IMR-90 (cell line): Measurements from ENCODE around the gene ZNF512. TPM values are rescaled to one million over a fixed set of nuclear protein-coding genes. Genes with fewer than 3 reads are reported as not detected.
"Not testable (repeated sequence)": the region's sequence is repeated elsewhere in the genome, so short reads cannot be mapped to it uniquely, and the experiment has no call there.

Experiments used
- ATAC-seq: fragments of 200-7000 bp; cut with Tn5 transposase; 2 replicates; pipeline ENCODE4 v1.9.1; 2020; ENCODE audit warnings: low read depth, mild to moderate bottlenecking, moderate library complexity
- BruUV-seq: library from RNA; stranded (reverse); fragments of 400-500 nt; replicated peaks from 2 replicates; lab custom pipeline; 2021; lab: Mats Ljungman, UMichigan
- CTCF ChIA-PET: fragments of 300-600 bp; formaldehyde crosslinking; extraction: SDS; loops from one replicate; lab custom pipeline; 2021; ENCODE audit warnings: antibody characterized with exemption; lab: Yijun Ruan, JAX
- POLR2A ChIA-PET: fragments of 300-600 bp; sonication (Branson Sonifier 250); formaldehyde crosslinking; loops from one replicate; lab custom pipeline; 2022; ENCODE audit warnings: antibody characterized with exemption; ENCODE audit not compliant: unreplicated experiment; lab: Charles Lee
- DNase-seq: peaks from one replicate; pipeline ENCODE4 v3.0.0; 2013
- H2AFZ ChIP-seq: replicated peaks from 2 replicates; pipeline ENCODE3; 2013; ENCODE audit warnings: low read length, mild to moderate bottlenecking; ENCODE audit not compliant: poor library complexity
- H2AK5ac ChIP-seq: 2 replicates; pipeline ENCODE4 v1.6.1; 2013; ENCODE audit warnings: low read depth, low read length, inconsistent platforms
- H2AK9ac ChIP-seq: replicated peaks from 2 replicates; pipeline ENCODE3; 2013; ENCODE audit warnings: mild to moderate bottlenecking, low read depth, low read length, moderate library complexity; ENCODE audit not compliant: poor library complexity
- H2BK120ac ChIP-seq: 2 replicates; pipeline ENCODE4 v1.6.1; 2013; ENCODE audit warnings: low read depth, low read length, inconsistent platforms
- H2BK15ac ChIP-seq: 3 replicates; pipeline ENCODE4 v1.6.1; 2013; ENCODE audit warnings: low read depth, low read length, inconsistent platforms
- H2BK20ac ChIP-seq: 2 replicates; pipeline ENCODE4 v1.6.1; 2013; ENCODE audit warnings: low read depth, mild to moderate bottlenecking, inconsistent platforms, low read length, moderate library complexity
- H2BK5ac ChIP-seq: 2 replicates; pipeline ENCODE4 v1.6.1; 2013; ENCODE audit warnings: mild to moderate bottlenecking, low read depth, low read length, inconsistent platforms; ENCODE audit not compliant: poor library complexity, severe bottlenecking
- H3K14ac ChIP-seq: replicated peaks from 2 replicates; pipeline ENCODE4 v1.6.1; 2013; ENCODE audit warnings: low read depth, low read length, inconsistent platforms
- H3K18ac ChIP-seq: 2 replicates; pipeline ENCODE4 v1.6.1; 2013; ENCODE audit warnings: low read depth, low read length, control low read depth
- H3K23ac ChIP-seq: 2 replicates; pipeline ENCODE4 v1.6.1; 2013; ENCODE audit warnings: low read depth, low read length, inconsistent platforms
- H3K27ac ChIP-seq: 2 replicates; pipeline ENCODE4 v1.5.1; 2013; ENCODE audit warnings: mild to moderate bottlenecking, control low read depth, low read length; ENCODE audit not compliant: insufficient read depth
- H3K27me3 ChIP-seq: 2 replicates; pipeline ENCODE4 v1.6.1; 2013; ENCODE audit warnings: low read length; ENCODE audit not compliant: control insufficient read depth, insufficient read depth
- H3K36me3 ChIP-seq: 2 replicates; pipeline ENCODE4 v1.6.1; 2013; ENCODE audit warnings: low read length, mixed read lengths; ENCODE audit not compliant: control insufficient read depth, insufficient read depth
- H3K4ac ChIP-seq: 2 replicates; pipeline ENCODE4 v1.6.1; 2013; ENCODE audit warnings: low read depth, low read length, inconsistent platforms
- H3K4me1 ChIP-seq: 2 replicates; pipeline ENCODE4 v1.6.1; 2013; ENCODE audit warnings: low read length, mixed read lengths; ENCODE audit not compliant: control insufficient read depth, insufficient read depth
- H3K4me2 ChIP-seq: 2 replicates; pipeline ENCODE4 v1.6.1; 2013; ENCODE audit warnings: low read depth, mild to moderate bottlenecking, control low read depth, low read length, moderate library complexity
- H3K4me3 ChIP-seq: 2 replicates; pipeline ENCODE4 v1.5.1; 2013; ENCODE audit warnings: low read depth, mild to moderate bottlenecking, control low read depth, low read length, moderate library complexity; ENCODE audit not compliant: insufficient read depth
- H3K56ac ChIP-seq: 2 replicates; pipeline ENCODE4 v1.6.1; 2013; ENCODE audit warnings: low read length, inconsistent platforms; ENCODE audit not compliant: insufficient read depth; ENCODE audit errors: extremely low read depth
- H3K79me1 ChIP-seq, 2 experiments: 2 replicates each; pipeline ENCODE4 v1.6.1; 2013; ENCODE audit warnings: low read length in 2 of 2, inconsistent platforms in 1 of 2, low read depth in 1 of 2
- H3K9ac ChIP-seq: 2 replicates; pipeline ENCODE4 v1.6.1; 2013; ENCODE audit warnings: low read depth, low read length, control low read depth
- H3K9me1 ChIP-seq: 2 replicates; pipeline ENCODE4 v1.6.1; 2013; ENCODE audit warnings: low read length, inconsistent platforms; ENCODE audit not compliant: insufficient read depth
- H3K9me3 ChIP-seq: 2 replicates; pipeline ENCODE4 v1.6.1; 2013; ENCODE audit warnings: low read length; ENCODE audit not compliant: control insufficient read depth, insufficient read depth
- H4K20me1 ChIP-seq: 2 replicates; pipeline ENCODE4 v1.6.1; 2013; ENCODE audit warnings: low read length, inconsistent platforms; ENCODE audit not compliant: insufficient read depth
- H4K5ac ChIP-seq: 2 replicates; pipeline ENCODE4 v1.6.1; 2013; ENCODE audit warnings: mild to moderate bottlenecking, low read depth, low read length, control low read depth
- H4K8ac ChIP-seq, 2 experiments: 2 replicates each; pipeline ENCODE4 v1.6.1; 2013; ENCODE audit warnings: low read depth in 2 of 2, low read length in 2 of 2, control low read depth in 1 of 2, inconsistent platforms in 1 of 2
- H4K91ac ChIP-seq: 2 replicates; pipeline ENCODE4 v1.6.1; 2013; ENCODE audit warnings: low read depth, low read length, inconsistent platforms; ENCODE audit not compliant: insufficient read depth
- WGBS, 2 experiments: methylation state at CpG; one replicate each; pipeline versions ENCODE4 v1.1.5 to v1.1.7; 2013; ENCODE audit warnings: missing lambda C conversion rate in 2 of 2; ENCODE audit not compliant: insufficient read length in 1 of 2; ENCODE audit errors: extremely low coverage in 2 of 2; 5-methylcytosine and 5-hydroxymethylcytosine counted together
- dilution Hi-C: fragments of 300-500 bp; cut with HindIII; formaldehyde crosslinking; loops from one replicate; pipeline ENCODE4 v1.14.3; 2018; ENCODE audit warnings: low sequenced_read_pairs; ENCODE audit not compliant: unreplicated experiment
- in situ Hi-C: fragments of 300-500 bp; cut with MboI; formaldehyde crosslinking; loops from 3 replicates; pipeline ENCODE4 v1.14.3; 2019; ENCODE audit warnings: low sequenced_read_pairs, inconsistent platforms, mixed read lengths
- intact Hi-C: fragments of 100-400 bp; cut with micrococcal nuclease; formaldehyde crosslinking; loops from 2 replicates; pipeline ENCODE4 v1.10.0; 2022
- polyA plus RNA-seq, 3 experiments: library from polyadenylated mRNA; depleted of rRNA; stranded (reverse); fragments of >200 nt; gene quantifications; 2 replicates each; pipeline ENCODE4 v1.2.3, GENCODE V29; 2012; ENCODE audit warnings: low replicate concordance in 1 of 3
- total RNA-seq: library from RNA; depleted of rRNA; stranded (reverse); fragments of >200 nt; gene quantifications from 2 replicates; pipeline ENCODE4 v1.2.3, GENCODE V29; 2012

ZNF512 gene
- total and polyA plus RNA-seq, 2 of the 4 experiments (the other 2 are of a cell fraction) = 25.8 to 56.5 TPM

GRCh38 chr2:27630257-27630656 is 47.4 kb downstream of the ZNF512 start:
- H3K9me1 ChIP-seq, H3K9me3 ChIP-seq, H4K20me1 ChIP-seq, H3K9ac ChIP-seq, POLR2A ChIA-PET, DNase-seq, dilution Hi-C loops, H3K4me3 ChIP-seq, H2BK5ac ChIP-seq, H2BK15ac ChIP-seq, BruUV-seq, H3K4me2 ChIP-seq, intact Hi-C loops, H4K91ac ChIP-seq, H2AFZ ChIP-seq, H3K4me1 ChIP-seq, H4K8ac ChIP-seq, H2BK20ac ChIP-seq, in situ Hi-C loops, ATAC-seq, H3K27ac ChIP-seq, H2AK9ac ChIP-seq, H3K27me3 ChIP-seq, H3K14ac ChIP-seq, H4K5ac ChIP-seq, H2AK5ac ChIP-seq, H3K18ac ChIP-seq, H3K56ac ChIP-seq, H3K4ac ChIP-seq, H3K23ac ChIP-seq, H2BK120ac ChIP-seq: not testable (repeated sequence)
- H3K79me1 ChIP-seq = peaks cover 18 to 35% of the 10 kb centered on the region in 2 experiments
- peaks cover 11% of the 10 kb centered on the region for H3K36me3 ChIP-seq
- WGBS, 2 experiments = no CpG with 5 or more reads among the region's 2 CpGs
- CTCF ChIA-PET = interaction anchor here (0.6 kb wide), 1 partner anchor 11 kb away, joined by 3 read pairs; no protein-coding TSS in a partner anchor
